Loucy (cell line): ENCODE measurements around the gene COMMD1.

ENCODE experiments used
- H2AFZ ChIP-seq: fragments of 200-600 bp; sonication (generic); 2 replicates; pipeline ENCODE4 v1.6.0; 2016; ENCODE audit warnings: antibody characterized with exemption, mild to moderate bottlenecking, low read length, moderate library complexity
- H3F3A ChIP-seq: fragments of 200-600 bp; 2 replicates; pipeline ENCODE4 v1.6.0; 2016; ENCODE audit warnings: antibody characterized with exemption, low read depth, mild to moderate bottlenecking
- H3K27me3 ChIP-seq: fragments of 200-600 bp; sonication (generic); 2 replicates; pipeline ENCODE4 v1.6.1; 2014; ENCODE audit warnings: low read length, mild to moderate bottlenecking; ENCODE audit not compliant: insufficient read depth, poor library complexity, severe bottlenecking
- H3K36me3 ChIP-seq: fragments of 200-600 bp; sonication (generic); 2 replicates; pipeline ENCODE4 v1.6.1; 2016; ENCODE audit warnings: low read length; ENCODE audit not compliant: insufficient read depth
- H3K4me1 ChIP-seq: fragments of 200-600 bp; sonication (generic); 2 replicates; pipeline ENCODE4 v1.5.1; 2014; ENCODE audit warnings: low read length, mild to moderate bottlenecking; ENCODE audit not compliant: insufficient read depth, poor library complexity, severe bottlenecking
- H3K4me2 ChIP-seq: fragments of 200-600 bp; sonication (generic); 2 replicates; pipeline ENCODE4 v1.6.0; 2014; ENCODE audit warnings: antibody characterized with exemption, low read length, low read depth, mild to moderate bottlenecking; ENCODE audit not compliant: poor library complexity, severe bottlenecking
- H3K4me3 ChIP-seq: fragments of 200-600 bp; sonication (generic); 2 replicates; pipeline ENCODE4 v1.5.1; 2014; ENCODE audit warnings: low read length, mild to moderate bottlenecking, mixed read lengths; ENCODE audit not compliant: poor library complexity, severe bottlenecking
- H3K79me2 ChIP-seq: fragments of 200-600 bp; sonication (generic); 2 replicates; pipeline ENCODE4 v1.6.1; 2014; ENCODE audit warnings: low read length; ENCODE audit not compliant: insufficient read depth
- H3K9ac ChIP-seq: fragments of 200-600 bp; sonication (generic); 2 replicates; pipeline ENCODE4 v1.6.0; 2014; ENCODE audit warnings: mild to moderate bottlenecking, low read depth, low read length, moderate library complexity; ENCODE audit not compliant: poor library complexity, severe bottlenecking
- H3K9me2 ChIP-seq: fragments of 200-600 bp; sonication (generic); replicated peaks from 2 replicates; pipeline ENCODE4 v1.6.1; 2016; ENCODE audit warnings: low read depth, low read length, mixed read lengths
- H3K9me3 ChIP-seq: fragments of 200-600 bp; sonication (generic); 2 replicates; pipeline ENCODE4 v1.6.1; 2014; ENCODE audit warnings: mild to moderate bottlenecking, antibody characterized with exemption, low read length, low read depth; ENCODE audit not compliant: insufficient read depth
- H4K20me1 ChIP-seq: fragments of 200-600 bp; sonication (generic); 2 replicates; pipeline ENCODE4 v1.6.0; 2014; ENCODE audit warnings: antibody characterized with exemption, low read length, mild to moderate bottlenecking; ENCODE audit not compliant: insufficient read depth, poor library complexity, severe bottlenecking
- CTCF ChIP-seq: fragments of 200-600 bp; sonication (generic); conservative IDR thresholded peaks from 2 replicates; pipeline ENCODE4 v1.5.1; 2014; ENCODE audit warnings: mild to moderate bottlenecking, antibody characterized with exemption, low read length
- EZH2phosphoT487 ChIP-seq: fragments of 200-600 bp; IDR thresholded peaks from 2 replicates; pipeline ENCODE4 v1.6.1; 2018; ENCODE audit warnings: antibody characterized with exemption, mild to moderate bottlenecking, moderate library complexity, borderline replicate concordance

Gene COMMD1

DNA sequence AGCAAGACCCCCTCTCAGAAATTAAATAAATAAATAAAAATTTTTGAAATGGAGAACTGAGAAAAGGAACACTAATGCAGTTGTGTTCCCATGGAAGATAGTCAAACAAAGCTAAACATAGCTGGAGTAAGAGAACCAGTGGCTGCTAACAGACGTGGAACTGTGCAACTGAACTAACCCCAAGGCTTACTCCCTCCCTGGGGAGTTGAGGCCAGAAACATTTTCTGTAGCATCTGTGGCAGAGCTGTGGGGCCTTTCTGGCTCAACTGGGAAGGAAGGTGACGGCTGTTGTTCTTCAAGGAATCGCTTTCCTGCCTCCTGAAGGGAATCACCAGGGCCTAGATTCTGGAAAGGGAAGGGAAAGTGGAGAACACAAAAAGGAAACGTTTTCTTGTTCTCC, 236.6 kb downstream of the COMMD1 start:
- no peak for TF ChIP-seq EZH2phosphoT487
- no peak for TF ChIP-seq CTCF
- Histone ChIP-seq H2AFZ (no peak overlapping the region), H3K9ac (peak overlapping the region; percentile 61), H3K4me3 (peak overlapping the region; percentile 16), H3F3A (peaks cover 14% of the 10 kb centered on the region), H3K27me3 (no peaks in the 10 kb centered on the region), H3K79me2 (peaks cover 60% of the 10 kb centered on the region), H3K4me2 (peak overlapping the region; percentile 54), H3K36me3 (peaks cover 7% of the 10 kb centered on the region; the same call in 1 of the 2 replicates), H3K4me1 (peaks cover 73% of the 10 kb centered on the region), H3K9me2 (no peaks in the 10 kb centered on the region), H3K9me3 (no peaks in the 10 kb centered on the region), H4K20me1 (no peaks in the 10 kb centered on the region)

- no peaks in the 10 kb centered on the region for H3K9me2 ChIP-seq
- H3K4me3 ChIP-seq = no peak overlapping the region
- no peaks in the 10 kb centered on the region for H4K20me1 ChIP-seq
- H3K9ac ChIP-seq = peak overlapping the region; percentile 61
- no peaks in the 10 kb centered on the region for H3K9me3 ChIP-seq
- H3K4me2 ChIP-seq = peak overlapping the region; percentile 2
- no peaks in the 10 kb centered on the region for H3K27me3 ChIP-seq
- TF ChIP-seq EZH2phosphoT487 (no peak), CTCF (no peak)
- peaks cover 64% of the 10 kb centered on the region for H3K4me1 ChIP-seq
- no peak overlapping the region for H2AFZ ChIP-seq
- no peaks in the 10 kb centered on the region for H3K36me3 ChIP-seq
- H3K79me2 ChIP-seq = peaks cover 60% of the 10 kb centered on the region
- H3F3A ChIP-seq = peaks cover 14% of the 10 kb centered on the region
Observed at GRCh38 chr2:62143696-62144095, 238.2 kb downstream of the COMMD1 start.

- Histone ChIP-seq H3K4me1 (peaks cover 69% of the 10 kb centered on the region), H3K9me3 (no peaks in the 10 kb centered on the region), H3K79me2 (peaks cover 66% of the 10 kb centered on the region), H3K36me3 (no peaks in the 10 kb centered on the region), H3K4me2 (peak overlapping the region; percentile 25), H4K20me1 (no peaks in the 10 kb centered on the region), H3K9me2 (no peaks in the 10 kb centered on the region), H2AFZ (no peak overlapping the region), H3K27me3 (no peaks in the 10 kb centered on the region), H3K4me3 (peak overlapping the region; percentile 2), H3K9ac (peak overlapping the region; percentile 42), H3F3A (peaks cover 15% of the 10 kb centered on the region)
- no peak for TF ChIP-seq CTCF
- no peak for TF ChIP-seq EZH2phosphoT487
Observed at GRCh38 chr2:62144689-62145477, 239.4 kb downstream of the COMMD1 start.
